GM19023 (cell line): Measurements from ENCODE around the gene ERG28.
"Not testable (repeated sequence)": the region's sequence is repeated elsewhere in the genome, so short reads cannot be mapped to it uniquely, and the experiment has no call there.

Source experiments
- ATAC-seq: cut with Tn5 transposase; IDR thresholded peaks from one replicate; pipeline ENCODE4 v1.9.1; 2021; ENCODE audit warnings: mild to moderate bottlenecking, moderate library complexity; ENCODE audit not compliant: unreplicated experiment

The ERG28 gene

DNA sequence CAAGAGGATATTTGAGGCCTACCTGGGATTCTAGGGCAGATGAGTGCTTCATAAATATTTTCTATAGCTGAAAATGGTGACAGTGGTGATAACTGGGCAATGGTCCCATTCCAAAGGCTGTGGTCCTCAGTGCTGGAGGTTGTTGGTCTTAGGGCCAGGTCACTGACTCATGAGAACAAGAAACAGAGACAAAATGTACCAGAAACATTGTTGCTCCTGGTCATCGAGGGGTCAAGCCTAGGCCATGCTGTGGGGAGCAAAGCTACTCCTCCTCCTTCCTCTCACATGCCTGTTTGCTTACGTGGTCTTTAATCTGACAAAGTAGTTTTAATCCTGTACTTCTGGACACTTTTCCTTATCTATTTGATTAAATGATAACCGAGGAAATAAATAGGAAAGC lies 33.8 kb downstream of the ERG28 start:
- no peak for ATAC-seq

DNA sequence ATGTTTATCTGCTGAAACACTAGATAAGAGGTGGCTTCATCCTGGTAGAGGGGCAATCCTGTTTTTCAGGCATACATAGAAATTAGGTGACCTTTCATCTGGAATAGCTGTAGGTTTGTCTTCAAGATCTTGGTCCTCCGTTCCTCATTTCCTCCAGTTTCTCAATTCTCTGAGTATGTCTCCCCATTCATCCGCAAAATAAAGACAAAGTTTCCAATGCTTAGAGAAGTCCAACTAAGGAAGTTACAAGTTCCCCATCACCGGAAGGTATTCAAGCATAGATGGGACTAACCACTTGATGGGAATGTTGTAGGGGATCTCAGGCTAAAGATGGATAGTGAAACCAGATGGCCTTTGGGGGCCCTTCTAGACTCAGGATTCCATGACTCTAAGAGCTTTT lies 34.3 kb downstream of the ERG28 start:
- no peak for ATAC-seq

DNA sequence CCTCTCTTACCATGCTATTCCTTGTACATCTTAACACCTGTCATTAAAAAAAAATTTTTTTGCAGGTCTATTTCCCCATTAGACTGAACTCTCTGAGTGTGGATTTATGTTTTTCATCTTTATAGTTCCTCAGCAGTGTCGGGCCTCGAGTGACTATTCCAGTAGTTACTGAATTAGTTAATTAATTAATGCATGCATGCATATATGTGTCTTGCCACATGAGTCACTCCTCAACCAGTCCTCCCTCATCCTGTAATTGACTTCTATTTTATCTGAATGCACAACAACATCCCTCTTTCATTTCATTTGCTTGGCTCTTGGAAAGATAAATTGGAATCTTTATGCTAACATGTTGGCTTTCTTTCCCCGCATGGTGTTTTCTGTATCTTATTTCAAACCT lies 35.6 kb downstream of the ERG28 start:
- ATAC-seq, result no peak

DNA sequence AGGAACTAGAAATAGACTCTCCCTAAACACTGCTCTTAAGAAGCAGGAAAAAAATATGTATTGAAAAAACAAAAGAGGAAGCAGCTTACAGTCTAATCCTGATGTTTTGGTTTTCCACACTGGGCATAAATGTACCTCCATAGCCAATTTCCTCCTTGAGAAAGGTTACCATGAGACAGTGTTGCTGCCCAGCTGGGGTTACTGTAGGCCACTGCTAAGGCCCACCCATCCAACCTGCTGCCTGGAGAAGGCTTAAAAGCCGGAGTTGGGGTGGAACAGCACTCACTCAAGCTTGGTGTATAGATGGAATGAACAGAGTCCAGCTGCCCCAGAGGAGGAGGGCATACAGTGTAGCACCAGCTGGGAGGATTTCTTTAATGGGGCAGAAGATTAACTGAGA lies 41.1 kb downstream of the ERG28 start:
- ATAC-seq, result no peak

DNA sequence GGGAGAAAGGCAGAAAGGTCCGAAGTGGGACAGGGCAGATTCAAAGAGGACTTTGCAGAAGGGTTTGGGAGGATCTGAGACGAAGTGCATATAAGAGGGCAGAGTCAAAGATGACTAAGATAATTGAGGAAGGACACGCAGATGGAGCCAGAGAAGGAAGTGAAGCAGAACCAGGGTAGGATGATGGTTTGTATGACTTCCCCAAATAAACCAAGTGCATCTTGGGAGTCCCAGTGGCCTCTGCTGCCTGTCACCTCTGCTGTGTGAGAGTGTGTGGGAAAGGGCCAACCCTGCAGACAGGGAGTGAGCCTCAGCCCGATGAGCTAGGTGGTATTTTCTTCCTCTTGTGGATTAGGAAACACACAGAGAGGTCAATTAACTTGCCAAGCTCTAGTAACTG lies 45.5 kb downstream of the ERG28 start:
- ATAC-seq, result no peak

DNA sequence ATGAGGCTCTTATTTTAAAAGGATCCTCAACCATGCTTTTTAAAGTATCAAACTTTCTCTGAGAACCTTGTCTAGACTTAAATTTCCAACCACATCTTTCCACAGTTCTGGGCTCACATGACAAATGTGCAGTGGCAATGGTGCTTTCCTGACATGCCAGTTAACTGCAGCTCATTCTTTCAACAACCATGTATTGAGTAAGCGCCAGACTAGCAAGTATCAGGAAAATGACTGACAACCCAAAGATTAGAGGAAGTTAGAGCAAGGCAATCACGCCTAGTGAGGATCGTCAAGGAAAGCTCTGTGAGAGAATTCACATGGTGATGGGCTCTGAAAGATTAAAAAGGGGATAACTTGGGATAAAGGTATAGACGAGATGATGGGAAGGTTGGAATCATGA lies 46.5 kb downstream of the ERG28 start:
- ATAC-seq, result no peak

DNA sequence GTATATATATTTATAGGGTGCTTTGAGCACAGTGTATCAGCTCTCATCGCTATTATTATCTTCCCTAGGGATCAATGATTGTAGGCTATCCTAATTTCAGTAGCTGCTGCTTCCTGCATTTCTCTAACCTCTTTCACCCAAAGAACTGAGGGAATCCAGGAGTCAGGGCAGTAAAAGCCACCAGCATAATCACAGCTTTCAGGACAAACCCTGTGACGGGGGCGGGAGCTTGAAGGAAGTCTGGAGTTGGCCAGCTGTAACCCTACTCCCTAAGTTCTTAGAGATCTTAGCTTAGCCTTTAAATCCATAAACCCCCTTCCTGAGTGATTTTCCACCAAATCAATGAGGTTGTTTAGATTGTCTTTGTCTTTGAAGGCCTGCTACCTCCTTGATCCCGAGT lies 48.5 kb downstream of the ERG28 start:
- no peak for ATAC-seq

DNA sequence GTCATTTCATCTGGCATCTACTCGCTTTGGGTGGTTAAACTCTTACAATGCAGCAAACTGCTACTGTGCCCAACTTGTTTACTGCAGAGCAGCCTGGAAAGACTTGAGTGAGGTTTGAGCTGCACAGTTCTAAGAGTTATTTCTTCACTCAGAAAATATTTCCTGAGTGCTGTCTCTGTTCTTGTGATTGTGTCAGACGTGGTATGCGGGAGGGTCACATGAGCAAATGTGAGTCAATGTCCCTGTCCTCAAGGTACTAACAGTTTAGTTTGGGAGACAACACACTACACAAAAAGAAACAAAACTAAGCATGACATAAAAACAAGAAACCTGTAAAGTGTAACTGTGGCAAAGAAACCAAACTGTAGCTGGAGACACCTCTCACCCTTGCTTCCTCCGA lies 49.8 kb downstream of the ERG28 start:
- ATAC-seq, result no peak

DNA sequence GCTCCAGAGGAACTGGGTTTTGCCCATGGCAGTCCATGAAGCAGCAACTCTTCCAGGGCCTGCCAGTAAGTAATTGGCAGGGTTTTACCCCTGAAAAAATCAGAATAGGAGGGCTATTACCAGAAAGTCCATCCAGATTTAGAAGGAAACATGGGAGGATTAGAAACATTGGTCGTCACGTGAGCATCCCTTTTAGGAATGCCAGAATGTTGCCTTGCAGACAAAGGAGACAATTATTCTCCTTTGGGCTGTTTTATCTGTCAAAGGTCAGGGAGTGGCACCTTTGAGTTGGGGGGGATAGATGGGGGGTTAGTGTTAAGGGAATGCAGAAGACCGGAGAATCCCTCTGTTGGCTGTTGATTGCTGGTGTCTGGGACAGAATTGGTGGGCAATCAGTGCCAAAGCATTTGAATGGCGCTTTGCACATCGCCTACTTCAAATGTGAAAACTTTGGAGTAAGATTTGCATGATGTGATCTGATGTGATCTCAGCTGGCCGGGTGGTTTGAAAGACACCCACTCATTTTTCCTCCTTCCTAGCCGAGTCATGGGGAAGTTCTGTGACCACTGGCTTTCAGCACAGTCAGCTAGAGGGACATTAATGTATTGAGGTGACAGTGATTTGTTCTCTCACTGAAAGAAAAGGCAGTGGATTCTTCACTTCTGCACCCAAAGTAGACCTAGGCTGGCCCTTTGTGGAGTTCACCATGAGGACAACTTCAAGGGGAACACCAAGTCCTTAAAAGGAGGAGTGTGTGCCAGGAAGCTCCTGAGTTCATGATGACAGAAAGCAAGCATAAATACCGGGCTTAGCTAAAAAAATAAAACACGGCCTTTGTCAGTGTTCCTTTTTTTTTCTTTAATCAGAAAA lies 50.8 kb downstream of the ERG28 start:
- no peak for ATAC-seq

DNA sequence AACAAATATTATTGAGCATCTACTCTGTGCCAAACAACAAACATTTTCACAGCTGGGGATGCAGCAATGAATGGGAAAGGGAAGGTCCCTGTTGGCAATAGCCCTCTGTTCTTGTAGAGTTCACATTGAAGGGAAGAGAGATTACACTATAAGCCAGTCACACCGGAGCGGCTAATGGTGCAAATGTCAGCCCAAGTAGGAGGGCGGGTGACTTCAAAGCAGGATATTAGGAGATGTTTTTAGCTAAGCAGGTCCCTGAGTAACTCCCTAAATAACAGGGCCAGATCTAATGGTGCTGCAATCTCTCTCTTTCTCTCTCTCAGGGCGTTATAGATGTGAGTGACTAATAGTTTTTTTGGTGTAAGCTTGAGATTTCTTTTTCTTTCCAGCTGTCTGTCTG lies 51.6 kb downstream of the ERG28 start:
- no peak for ATAC-seq

DNA sequence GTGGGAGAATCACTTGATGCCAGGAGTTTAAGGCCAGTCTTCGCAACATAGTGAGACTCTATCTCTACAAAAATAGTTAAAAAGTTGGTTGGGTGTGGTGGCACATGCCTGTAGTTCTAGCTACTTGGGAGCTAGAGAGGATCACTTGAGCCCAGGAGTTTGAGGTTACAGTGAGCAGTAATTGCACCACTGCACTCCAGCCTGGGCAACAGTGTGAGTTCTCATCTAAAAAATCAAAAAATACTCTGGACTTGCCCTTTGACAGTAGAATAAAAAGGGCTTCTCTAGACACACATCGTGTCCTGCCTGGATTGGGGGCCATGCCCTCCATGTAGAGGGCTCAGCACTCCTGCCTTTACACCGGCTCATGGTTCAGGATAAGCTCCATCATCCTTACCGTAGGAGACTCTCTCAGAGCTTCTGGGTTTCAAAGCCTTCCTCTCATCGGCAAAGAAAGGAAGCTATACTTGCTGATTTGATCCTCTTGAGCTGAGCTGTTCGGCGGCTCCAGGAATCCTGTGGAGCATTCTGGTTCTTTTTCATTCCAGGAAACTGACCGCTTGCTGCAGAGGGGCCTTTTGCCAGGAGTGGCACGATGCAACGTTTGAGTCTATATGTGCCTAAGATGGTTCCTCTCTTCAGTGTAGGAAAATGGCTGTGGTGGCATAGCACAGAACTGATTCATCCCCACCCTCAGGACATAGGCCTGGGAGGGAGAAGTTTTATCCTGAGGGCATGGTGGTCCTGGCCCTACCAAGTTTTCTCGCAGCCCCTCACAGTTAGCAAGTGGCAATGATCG lies 52.6 kb downstream of the ERG28 start:
- no peak for ATAC-seq

DNA sequence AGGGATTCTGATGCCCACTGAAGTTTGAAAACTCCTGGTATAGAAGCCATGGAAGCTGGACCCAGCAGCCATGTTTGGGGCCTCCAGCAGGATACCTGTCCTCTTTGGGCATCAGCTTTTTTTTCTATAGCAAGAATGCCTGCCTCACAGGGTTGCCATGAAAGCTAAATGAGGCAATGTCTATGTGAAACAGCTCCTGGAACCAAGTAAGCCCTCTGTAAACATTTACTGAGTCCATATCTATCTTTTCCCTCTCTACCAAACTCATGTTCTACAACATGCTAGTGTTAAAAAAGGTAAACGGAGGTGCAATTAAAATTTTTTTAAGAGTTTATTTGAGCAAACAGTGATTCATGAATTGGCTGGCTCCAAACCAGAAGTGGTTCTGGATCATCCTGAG lies 53.6 kb downstream of the ERG28 start:
- ATAC-seq, result no peak

DNA sequence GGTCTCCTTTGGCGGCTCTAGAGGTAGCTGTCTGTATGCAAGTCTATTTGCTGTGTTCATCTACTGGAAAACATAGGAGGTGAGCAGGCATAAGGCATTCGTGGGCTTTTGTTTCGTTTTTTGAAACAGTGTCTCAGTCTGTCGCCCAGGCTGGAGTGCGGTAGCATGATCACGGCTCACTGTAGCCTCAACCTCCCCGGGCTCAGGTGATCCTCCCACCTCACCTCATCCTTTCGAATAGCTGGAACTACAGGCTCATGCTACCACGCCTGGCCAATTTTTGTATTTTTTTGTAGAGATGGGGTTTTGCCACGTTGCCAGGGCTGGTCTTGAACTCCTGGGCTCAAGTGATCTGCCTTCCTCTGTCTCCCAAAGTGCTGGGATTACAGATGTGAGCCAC lies 54.8 kb downstream of the ERG28 start:
- ATAC-seq, result no peak

DNA sequence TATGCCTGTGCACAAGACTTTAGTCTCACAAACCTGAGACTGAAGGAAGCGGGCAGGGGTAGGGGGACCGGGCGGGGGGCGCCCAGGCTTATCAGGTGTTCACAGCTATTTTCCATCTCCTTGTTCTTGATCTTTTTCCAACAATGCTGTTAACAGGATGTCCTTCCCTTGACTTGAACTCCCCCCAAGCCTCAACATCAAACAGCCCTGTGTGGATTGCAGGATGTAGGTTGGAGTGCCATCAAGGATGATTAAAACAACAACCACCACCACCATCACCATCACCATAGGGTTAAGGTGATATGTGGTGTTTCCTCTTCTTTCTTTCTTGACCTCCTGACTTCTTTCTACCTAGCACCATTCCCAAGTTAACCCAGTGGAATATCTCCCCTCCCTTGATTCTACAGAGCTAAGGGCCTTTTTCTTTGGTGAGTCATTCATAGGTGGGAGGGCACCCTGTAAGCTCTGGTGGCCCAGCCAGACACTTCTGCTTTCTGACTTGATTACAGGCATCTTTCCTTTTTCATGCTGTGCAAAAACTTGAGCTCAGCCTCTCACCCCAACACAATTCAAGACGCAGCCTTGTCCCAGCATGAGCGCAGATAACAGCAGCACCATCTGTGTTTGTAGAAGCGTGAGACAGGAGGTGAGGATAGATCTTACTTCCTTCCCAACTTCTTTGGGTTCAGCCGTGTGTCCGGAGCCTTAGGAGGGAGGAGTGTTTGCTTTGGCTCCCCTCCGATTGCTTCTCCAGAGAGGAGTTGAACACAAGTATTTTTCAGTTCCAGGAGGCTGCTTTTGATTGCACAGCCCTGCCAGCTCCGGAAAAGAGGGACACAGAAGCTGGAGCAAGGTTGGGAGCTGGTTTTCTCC lies 55.5 kb downstream of the ERG28 start:
- no peak for ATAC-seq

DNA sequence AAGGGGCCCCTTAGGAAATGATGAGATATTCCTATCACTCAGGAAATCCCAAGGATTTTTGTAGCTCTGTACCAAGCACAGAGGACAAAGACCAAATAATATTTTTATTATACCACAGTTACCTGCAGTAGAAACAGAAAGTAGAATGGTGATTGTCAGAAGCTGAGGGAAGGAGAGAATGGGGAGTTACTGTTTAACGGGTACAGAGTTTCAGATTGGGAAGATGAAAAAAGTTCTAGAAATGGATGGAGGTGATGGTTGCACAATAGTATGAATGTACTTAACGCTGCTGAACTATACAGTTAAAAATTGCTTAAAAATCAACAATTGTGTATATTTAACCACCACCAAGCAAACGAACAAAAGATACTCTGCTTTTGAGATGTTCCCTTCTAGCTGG lies 58.2 kb downstream of the ERG28 start:
- ATAC-seq, result no peak

DNA sequence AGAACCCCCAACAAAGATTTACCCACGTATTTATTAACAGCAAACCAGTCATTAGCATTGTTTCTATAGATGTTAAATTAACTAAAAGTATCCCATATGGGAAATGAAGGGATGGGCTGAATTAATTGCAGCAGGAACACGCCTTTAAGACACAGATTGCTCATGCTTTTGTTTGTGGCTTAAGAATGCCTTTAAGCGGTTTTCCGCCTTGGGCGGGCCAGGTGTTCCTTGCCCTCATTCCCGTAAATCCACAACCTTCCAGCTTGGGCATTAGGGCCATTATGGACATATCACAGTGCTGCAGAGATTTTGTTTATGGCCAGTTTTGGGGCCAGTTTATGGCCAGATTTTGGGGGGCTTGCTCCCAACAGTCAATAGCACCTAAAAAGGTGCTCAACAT lies 59.6 kb downstream of the ERG28 start:
- ATAC-seq, result not testable (repeated sequence)

DNA sequence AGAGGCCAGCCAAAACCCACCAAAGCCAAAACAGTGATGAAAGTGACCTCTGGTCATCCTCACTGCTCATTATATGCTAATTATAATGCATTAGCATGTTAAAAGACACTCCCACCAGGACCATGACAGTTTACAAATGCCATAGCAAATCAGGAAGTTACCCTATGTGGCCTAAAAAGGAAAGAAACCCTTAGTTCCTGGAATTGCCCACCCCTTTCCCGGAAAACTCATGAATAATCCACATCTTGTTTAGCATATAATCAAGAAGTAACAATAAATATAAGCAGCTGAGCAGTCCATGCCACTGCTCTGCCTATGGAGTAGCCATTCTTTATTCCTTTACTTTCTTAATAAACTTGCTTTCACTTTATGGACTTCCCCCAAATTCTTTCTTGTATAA lies 60.6 kb downstream of the ERG28 start:
- ATAC-seq, result not testable (repeated sequence)
